GF-D8 (cell line): ENCODE results near the gene SOBP.

Experiments used
- DNase-seq: peaks from one replicate; lab custom pipeline; 2025; lab: John Stamatoyannopoulos, UW

The SOBP gene

DNA sequence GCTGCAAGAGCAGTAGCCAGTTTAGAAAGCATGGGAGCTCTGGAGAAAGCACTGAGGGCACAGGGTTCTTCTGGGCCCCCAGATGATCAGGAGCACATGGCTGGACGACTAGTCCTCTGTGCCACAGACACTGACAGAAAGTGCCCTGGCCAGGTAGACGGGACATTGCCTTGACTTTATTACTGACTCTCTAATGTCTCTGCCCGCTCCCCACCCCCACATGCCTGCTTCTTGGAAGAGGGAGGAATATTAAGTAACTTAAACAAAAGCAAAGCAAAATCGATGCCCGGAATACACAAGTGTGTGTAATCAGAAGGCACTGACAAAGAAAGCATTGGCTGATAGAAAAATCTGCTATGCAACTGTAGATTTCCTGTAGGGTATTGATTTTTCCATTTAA is 99.3 kb downstream of the SOBP start:
- DNase-seq, result no peak

GRCh38 chr6:107589934-107590333 is 100.0 kb downstream of the SOBP start:
- no peak for DNase-seq

DNA sequence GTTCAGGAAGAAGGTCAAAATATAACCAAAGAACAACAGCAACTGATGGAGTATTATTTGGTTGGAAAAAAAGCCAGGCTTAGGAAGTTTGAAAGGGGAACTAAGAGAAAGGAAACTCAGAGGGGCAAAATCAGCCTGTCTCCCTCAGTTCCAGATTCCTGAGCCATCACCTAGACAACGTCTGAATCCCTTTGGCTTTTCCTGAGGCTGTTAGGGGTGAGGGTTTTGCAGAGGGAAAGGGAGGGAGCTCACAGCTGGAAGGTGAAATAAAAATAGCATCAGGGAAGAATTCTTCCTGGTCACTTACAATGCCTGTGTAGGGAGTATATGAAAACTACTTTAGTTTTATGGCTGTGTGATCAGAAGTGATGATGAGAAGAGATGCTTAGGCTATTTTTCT is 100.5 kb downstream of the SOBP start:
- no peak for DNase-seq

- no peak for DNase-seq
Measured at GRCh38 chr6:107591346-107591745, 101.4 kb downstream of the SOBP start.

DNA sequence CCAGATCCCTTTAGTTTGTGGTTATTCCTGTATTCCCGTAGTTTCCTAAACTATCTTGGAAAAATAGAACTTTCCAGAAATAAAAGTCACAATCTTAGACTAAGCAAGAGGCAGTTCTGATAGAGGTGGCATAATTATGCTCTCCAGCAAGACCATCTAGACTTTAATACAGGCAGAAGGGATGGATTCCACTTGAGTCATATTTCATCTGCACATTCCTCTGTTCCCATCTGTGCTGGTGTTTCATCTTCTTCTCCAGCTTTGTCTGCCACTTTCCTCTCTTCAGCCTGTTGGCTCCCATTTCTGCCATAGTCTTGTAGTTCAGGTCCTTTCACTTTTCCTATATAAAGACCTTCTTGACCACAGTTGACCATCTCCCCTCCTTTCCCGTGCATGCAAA is 102.9 kb downstream of the SOBP start:
- DNase-seq, result no peak

- DNase-seq, result no peak
Measured at GRCh38 chr6:107594736-107595135, 104.8 kb downstream of the SOBP start.

DNA sequence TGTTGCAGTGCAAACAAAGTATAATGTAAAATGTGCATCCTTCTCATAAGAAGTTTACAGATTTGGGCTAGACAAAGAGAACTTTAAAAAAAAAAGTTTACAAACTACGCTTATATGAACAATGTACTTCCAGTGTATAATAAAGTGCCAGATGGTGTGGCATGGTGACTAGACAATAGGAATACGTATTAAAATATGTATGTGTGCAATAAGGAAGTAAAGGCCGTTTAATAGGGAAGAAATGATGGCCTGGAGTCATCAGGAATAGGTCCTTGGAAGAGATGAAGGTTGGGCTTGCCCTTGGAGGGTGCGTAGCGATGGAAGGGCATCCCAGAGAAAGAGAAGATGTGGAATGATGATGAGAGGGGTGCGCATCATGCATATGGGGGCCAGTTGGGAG is 108.2 kb downstream of the SOBP start:
- DNase-seq, result no peak

- DNase-seq, result no peak
Measured at GRCh38 chr6:107599043-107599442, 109.1 kb downstream of the SOBP start.

- no peak for DNase-seq
Measured at GRCh38 chr6:107600121-107600520, 110.2 kb downstream of the SOBP start.

DNA sequence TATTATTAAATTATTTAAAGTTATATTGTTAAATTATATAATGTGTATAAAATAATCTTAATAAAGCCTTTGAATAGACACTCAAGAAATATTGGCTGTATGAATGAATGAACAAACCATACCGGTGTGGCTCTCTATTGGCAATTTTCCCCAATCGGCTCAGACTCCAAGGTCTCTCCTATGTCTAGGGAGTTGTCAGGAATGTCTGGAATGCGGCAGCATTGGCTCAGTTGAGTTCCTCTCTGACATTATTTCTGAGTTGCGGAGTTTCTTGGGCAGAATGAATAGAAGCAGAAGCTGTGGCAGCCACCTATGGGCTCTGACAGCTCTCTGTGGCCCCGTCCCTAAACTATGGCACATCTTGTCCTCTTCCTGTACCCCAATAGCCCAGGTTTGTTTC is 111.0 kb downstream of the SOBP start:
- no peak for DNase-seq

GRCh38 chr6:107601406-107601805 is 111.5 kb downstream of the SOBP start:
- DNase-seq, result no peak

DNA sequence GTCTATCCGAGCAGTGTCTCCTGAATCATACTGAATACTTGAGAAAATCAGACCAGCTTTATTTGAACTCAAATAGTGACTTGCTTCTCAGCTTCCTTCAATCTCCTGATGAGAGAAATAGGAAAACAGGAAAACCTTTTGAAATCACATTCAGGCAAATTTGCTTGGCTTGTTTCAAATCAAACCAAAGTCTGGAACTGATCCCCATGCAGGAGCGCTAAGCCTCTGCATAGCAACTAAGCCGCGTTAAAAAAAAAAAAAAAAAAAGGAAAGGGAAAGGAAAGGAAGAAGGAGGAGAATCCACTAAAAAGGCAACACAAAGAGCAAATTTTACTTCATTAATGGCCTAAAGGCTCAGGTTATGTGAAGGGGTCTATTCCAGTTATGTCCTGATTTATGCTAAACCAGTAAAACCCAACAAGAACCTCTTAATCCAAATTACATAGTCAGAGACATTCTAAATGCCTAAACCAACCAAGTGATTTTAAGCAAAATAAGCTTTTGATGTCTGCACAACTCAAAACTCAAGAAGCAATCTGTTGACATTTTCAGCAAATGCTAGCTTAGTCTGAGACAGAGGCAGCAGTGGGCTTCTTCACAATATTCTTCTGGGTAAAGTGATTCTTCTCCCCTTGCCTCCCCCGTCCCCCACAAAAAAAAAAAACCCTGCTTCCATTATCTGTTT is 112.5 kb downstream of the SOBP start:
- no peak for DNase-seq

DNA sequence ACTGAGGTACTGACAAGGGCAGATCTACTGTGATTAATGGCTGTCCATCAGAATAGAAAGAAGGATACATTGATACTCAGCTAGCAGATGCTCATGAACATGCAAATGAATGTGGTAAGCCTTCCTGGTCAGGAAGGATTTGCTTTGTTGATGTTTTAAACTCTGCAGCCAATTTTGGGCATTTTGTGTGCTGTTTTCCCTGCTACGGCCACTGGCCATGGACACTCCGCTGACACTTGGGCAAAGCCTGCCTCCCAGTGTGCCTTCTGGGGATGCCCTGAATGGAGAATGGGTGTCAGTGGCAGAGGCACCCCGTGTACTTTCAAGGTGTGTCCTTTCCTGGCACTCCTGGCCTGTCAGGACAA is 113.1 kb downstream of the SOBP start:
- DNase-seq, result no peak

DNA sequence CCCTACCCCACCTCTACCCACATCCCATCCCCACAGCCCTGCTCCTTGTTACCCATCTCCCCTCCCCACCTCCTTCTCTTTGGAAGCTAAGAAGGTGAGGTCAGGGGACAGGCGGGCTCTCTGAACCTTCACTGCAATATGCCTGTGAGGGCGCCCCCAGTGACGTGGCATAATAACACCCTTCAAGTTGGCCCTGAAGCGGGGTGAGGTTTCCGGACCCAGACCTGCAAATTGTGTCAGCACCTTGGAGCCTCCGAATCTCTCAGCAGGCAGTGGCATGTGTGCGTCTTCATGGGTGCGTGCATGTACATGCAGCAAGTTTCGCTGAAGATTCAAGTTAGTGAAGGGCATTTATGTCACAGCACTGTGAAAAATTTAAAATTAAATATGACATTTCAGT is 114.6 kb downstream of the SOBP start:
- DNase-seq, result no peak

- DNase-seq, result no peak
Measured at GRCh38 chr6:107606407-107606806, 116.5 kb downstream of the SOBP start.

- DNase-seq, result no peak
Measured at GRCh38 chr6:107607116-107607515, 117.2 kb downstream of the SOBP start.

DNA sequence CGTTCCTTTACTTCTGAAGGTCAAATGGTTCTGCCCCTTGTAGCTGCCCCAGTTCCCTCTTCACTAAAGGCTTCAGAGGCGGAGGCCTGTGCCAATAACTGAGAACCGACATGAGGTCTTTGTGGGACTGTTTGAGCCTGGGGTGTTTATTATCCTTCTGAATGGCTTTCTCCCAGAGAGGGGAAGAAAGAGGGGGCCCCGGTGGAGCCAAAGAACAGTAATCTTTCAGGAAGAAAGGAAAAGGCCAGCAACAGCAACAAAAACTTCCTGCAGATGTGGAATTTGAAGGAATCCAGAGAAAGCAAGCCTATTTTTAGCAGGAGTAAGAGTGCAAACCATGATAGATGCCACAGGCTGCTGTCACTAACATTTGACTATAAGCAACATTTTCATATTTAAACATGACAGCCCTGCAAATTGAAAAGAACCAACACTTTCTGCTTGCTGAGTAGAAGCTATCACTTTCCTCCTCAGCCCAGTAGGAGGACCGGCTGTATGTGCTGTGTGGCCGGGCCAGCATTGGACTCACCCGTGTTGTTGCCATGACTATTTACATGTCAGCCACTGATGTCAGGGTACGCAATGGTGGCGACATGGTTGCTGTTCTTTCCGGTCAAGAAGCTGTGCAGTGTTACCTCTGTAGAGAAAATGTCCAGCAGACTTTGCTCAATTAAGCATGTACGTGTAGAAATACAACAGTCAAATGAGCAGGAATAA is 121.3 kb downstream of the SOBP start:
- DNase-seq, result no peak

DNA sequence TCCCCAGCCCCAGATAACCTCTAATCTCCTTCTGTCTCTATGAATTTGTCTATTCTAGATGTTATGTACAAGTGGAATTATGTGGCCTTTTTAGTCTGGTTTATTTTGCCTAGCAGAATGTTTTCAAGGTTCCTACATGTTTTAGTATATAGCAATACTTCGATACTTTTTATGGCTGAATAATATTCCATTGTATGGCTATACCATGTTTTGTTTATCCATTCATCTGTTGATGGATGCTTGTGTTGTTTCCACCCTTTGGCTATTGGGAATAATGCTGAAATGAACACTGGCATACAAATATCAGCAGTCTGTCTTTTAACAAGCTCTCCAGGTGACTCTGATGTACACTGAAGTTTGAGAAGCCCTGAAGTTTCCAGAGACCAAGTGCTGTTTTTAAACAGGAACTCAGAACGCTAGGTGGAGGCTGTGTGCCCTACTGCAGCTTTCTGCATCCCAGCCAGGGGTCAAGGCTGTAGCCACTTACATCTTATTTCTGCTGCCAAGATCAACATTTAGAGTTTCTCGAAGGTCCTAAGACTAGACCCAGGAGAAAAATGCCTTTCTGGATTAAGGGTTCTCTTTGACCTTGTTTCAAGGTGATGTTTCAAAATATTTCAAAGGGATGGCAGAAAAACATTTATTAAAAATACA is 123.0 kb downstream of the SOBP start:
- no peak for DNase-seq

DNA sequence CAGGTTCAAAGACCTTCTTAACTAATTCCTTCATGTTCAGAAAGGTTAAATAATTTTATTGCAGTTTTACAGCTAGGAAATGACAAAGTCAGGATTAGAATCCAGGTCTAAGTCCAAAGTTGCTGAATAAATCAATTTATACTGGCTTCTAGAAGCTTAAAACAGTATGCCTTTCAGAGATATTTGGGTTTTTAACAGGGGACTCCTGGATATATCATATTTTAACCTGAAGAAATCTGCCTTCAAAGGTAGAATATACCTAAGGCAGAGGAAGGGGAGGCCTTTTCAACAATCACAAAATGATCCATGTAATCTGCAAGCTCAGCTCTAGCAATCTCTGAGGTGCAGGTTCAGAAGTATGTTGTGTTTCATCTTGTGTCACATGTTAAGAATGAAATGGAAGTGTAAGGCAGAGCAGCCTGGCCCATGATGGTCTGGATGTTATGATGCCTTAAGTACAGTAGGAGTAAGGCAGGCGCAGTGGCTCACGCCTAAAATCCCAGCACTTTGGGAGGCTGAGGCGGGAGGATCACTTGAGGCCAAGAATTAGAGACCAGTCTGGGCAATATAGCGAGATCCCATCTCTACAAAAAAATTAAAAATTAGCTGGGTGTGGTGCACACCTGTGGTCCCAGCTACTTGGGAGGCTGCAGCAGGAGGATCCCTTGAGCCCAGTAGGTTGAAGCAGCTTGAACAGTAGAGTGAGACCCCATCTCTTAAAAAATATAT is 123.9 kb downstream of the SOBP start:
- no peak for DNase-seq

DNA sequence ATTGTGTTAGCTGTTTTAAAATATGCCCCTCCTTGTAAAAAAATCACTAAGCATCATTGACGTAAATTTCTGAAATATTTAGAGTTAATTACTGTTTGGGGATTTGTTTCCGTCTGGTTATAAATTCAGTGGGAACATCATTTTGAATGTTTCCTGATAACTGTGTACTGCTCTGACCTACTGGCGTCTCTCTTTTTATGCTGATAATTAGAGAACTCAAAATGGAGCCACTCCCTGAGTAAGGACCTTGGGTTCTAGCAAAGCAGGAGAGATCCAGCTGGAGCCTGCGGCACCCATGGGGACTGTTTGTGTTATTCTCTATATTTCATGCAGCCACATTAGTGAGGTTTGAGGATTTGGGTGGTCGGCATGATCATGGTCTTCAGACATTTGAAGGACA is 124.9 kb downstream of the SOBP start:
- no peak for DNase-seq

DNA sequence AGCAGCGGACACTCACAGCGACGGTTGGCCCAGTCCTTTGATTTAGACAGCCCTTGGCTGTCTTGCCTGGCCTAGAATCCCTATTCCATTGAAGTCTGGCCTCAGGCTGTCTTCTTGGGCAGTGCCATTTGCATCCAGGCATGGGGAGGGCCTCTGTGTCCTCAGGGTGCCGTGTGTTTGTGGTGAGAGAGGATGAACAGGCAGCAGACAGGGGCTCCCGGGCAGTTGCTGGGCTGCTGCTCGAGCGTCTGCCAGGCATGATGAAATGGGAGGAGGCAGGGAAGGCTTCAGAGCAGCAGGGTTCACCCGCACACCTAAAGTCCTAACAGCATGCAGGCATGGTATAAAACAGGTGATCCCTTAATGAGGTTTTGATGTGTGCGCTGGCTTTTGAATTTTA is 126.9 kb downstream of the SOBP start:
- no peak for DNase-seq

- no peak for DNase-seq
Measured at GRCh38 chr6:107617341-107617932, 127.5 kb downstream of the SOBP start.
